ENCODE results near the gene MND1. TPM values are rescaled to one million over a fixed set of nuclear protein-coding genes. Genes with fewer than 3 reads are reported as not detected.
A peak's percentile ranks its signal among the peaks of the same experiment; 100 is the strongest.

The MND1 gene
- total and polyA plus RNA-seq, 4 donors = 0.23 to 1.3 (median 0.81) TPM; not detected in 1

DNA sequence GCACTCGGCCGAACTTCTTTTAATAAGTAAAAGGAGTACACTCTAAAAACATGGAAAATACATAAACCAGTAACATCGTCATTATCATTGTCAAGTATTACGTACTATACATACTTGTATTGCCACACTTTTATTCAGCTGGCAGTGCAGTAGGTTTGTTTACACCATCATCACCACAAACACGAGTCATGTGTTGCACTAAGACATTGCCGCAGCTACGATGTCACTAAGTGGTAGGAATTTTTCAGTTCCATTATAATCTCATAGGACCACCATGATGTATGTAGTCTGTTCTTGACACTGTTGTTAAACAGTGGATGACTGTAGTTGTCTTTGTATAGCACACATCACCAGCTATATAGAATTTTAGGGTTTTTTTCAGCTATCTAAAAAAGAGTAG, 73.6 kb downstream of the MND1 start:
- intact Hi-C loops (cut with DNase I) = no loop called here
- no peaks in the 10 kb centered on the region for H3K36me3 ChIP-seq (ENCODE audit: control insufficient read depth in 1 of 2, insufficient read depth in 2 of 2, low read length in 1 of 2)
- 94 to 95% methylated on average over 7 of the region's 7 CpGs for WGBS, 2 donors
- H3K27me3 ChIP-seq (ENCODE audit: control insufficient read depth in 1 of 2, insufficient read depth in 2 of 2, low read length in 1 of 2) = no peaks in the 10 kb centered on the region
- no peak overlapping the region for H3K27ac ChIP-seq (ENCODE audit: low read depth in 1 of 2, low read length in 2 of 2)
- no peaks in the 10 kb centered on the region for H3K4me1 ChIP-seq (ENCODE audit: control insufficient read depth in 1 of 2, insufficient read depth in 2 of 2, low read length in 2 of 2)
- H3K9me3 ChIP-seq (ENCODE audit: control insufficient read depth, low read length) = no peaks in the 10 kb centered on the region
- ATAC-seq (ENCODE audit: low FRiP score) (no peak), DNase-seq (no peak)
- no peak overlapping the region for H3K4me3 ChIP-seq (ENCODE audit: low read length in 2 of 2)

DNA sequence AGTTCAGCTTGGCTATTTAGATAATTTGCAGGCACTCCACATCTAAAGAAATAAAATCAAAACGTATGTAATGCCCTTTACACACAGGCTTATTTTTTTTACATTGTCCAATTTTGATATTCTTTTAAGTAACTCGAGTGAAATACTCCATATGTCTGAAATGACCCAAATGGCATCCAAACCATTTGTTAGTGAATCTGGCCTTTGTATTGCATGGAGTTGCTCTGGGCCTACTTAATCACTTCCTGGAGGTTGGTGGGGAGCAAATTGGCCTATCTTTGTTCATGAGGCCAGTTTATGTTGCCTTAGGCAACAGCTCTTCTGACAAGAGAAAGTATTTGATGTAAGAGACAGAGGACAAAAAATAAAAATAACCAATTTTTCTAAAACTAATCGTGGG, 74.1 kb downstream of the MND1 start:
- Histone ChIP-seq H3K4me3 (ENCODE audit: low read length in 2 of 2) (no peak overlapping the region), H3K27ac (ENCODE audit: low read depth in 1 of 2, low read length in 2 of 2) (no peak overlapping the region), H3K27me3 (ENCODE audit: control insufficient read depth in 1 of 2, insufficient read depth in 2 of 2, low read length in 1 of 2) (no peaks in the 10 kb centered on the region), H3K36me3 (ENCODE audit: control insufficient read depth in 1 of 2, insufficient read depth in 2 of 2, low read length in 1 of 2) (no peaks in the 10 kb centered on the region), H3K9me3 (ENCODE audit: control insufficient read depth, low read length) (no peaks in the 10 kb centered on the region), H3K4me1 (ENCODE audit: control insufficient read depth in 1 of 2, insufficient read depth in 2 of 2, low read length in 2 of 2) (no peaks in the 10 kb centered on the region)
- no peak for DNase-seq
- no peak for ATAC-seq (ENCODE audit: low FRiP score)
- intact Hi-C loops (cut with DNase I) = no loop called here
- WGBS, 2 donors = 55 to 58% methylated on average over 3 of the region's 3 CpGs

DNA sequence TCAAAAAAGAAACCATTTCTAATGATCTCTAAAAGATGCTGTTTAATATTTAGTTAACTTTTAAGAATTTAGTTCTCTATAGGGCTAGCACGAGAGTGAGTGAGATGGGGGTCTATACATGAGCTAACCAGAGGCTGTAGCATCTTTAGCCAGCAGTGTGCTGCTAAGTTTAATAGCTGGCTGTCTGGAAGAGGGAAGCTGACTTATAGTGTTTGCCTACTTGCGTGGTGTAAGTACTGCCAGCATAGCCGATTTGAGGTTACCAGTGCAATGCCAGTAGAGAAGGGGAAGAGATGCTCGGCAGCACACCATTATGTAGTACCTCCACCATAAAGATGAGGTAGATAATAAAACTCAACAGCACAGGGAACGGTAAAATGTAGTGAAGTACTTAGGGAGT, 74.5 kb downstream of the MND1 start:
- no peaks in the 10 kb centered on the region for H3K4me1 ChIP-seq (ENCODE audit: control insufficient read depth in 1 of 2, insufficient read depth in 2 of 2, low read length in 2 of 2)
- ATAC-seq (ENCODE audit: low FRiP score) (no peak), DNase-seq (no peak)
- no peak overlapping the region for H3K4me3 ChIP-seq (ENCODE audit: low read length in 2 of 2)
- H3K9me3 ChIP-seq (ENCODE audit: control insufficient read depth, low read length) = no peaks in the 10 kb centered on the region
- H3K36me3 ChIP-seq (ENCODE audit: control insufficient read depth in 1 of 2, insufficient read depth in 2 of 2, low read length in 1 of 2) = no peaks in the 10 kb centered on the region
- 73 to 80% methylated on average over 5 of the region's 5 CpGs for WGBS, 2 donors
- no peaks in the 10 kb centered on the region for H3K27me3 ChIP-seq (ENCODE audit: control insufficient read depth in 1 of 2, insufficient read depth in 2 of 2, low read length in 1 of 2)
- intact Hi-C loops (cut with DNase I) = no loop called here
- H3K27ac ChIP-seq (ENCODE audit: low read depth in 1 of 2, low read length in 2 of 2) = no peak overlapping the region

DNA sequence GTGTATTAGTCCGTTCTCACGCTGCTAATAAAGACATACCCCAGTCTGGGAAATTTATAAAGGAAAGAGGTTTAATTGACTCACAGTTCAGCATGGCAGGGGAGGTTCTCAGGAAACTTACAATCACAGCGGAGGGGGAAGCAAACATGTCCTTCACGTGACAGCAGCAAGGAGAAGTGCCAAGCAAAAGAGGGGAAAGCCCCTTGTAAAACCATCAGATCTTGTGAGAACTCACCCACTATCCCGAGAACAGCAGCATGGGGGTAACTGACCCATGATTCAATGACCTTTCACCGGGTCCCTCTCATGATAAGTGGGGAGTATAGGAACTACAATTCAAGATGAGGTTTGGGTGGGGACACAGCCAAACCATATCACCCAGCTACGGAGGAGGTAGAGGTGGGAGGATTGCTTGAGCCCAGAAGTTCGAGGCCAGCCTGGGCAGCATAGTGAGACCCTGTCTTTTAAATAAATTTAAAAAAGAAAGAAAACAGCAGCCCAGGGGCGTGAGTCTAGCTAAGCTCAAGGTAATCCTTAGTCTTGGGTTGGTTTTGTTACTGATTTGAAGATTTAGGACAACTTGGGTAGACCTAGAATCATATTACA, 75.3 kb downstream of the MND1 start:
- Histone ChIP-seq H3K4me3 (ENCODE audit: low read length in 2 of 2) (no peak overlapping the region), H3K4me1 (ENCODE audit: control insufficient read depth in 1 of 2, insufficient read depth in 2 of 2, low read length in 2 of 2) (no peaks in the 10 kb centered on the region), H3K27me3 (ENCODE audit: control insufficient read depth in 1 of 2, insufficient read depth in 2 of 2, low read length in 1 of 2) (no peaks in the 10 kb centered on the region), H3K36me3 (ENCODE audit: control insufficient read depth in 1 of 2, insufficient read depth in 2 of 2, low read length in 1 of 2) (no peaks in the 10 kb centered on the region), H3K27ac (ENCODE audit: low read depth in 1 of 2, low read length in 2 of 2) (no peak overlapping the region), H3K9me3 (ENCODE audit: control insufficient read depth, low read length) (no peaks in the 10 kb centered on the region)
- 83 to 87% methylated on average over 9 of the region's 9 CpGs for WGBS, 2 donors
- intact Hi-C loops (cut with DNase I) = no loop called here
- ATAC-seq (ENCODE audit: low FRiP score) (no peak), DNase-seq (no peak)

DNA sequence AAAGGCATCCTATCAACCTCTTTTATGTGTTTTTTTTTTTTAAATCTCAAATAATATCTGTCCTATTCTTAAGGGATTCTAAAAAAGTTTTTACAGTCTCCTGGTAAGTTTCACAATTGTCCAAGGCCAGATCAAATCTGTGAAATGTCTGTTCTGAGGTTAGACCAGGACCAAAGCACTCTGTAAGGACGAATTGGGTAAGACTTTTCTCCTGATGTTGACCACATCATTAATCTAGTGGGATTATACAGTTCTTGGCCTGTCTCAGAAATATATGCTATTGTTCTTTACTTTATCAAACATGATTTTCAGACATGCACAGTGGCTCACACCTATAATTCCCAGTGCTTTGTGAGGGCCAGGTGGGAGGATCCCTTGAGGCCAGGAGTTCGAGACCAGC, 75.9 kb downstream of the MND1 start:
- ATAC-seq (ENCODE audit: low FRiP score) = no peak
- DNase-seq = no peak
- Histone ChIP-seq H3K9me3 (ENCODE audit: control insufficient read depth, low read length) (no peaks in the 10 kb centered on the region), H3K4me1 (ENCODE audit: control insufficient read depth in 1 of 2, insufficient read depth in 2 of 2, low read length in 2 of 2) (no peaks in the 10 kb centered on the region), H3K27ac (ENCODE audit: low read depth in 1 of 2, low read length in 2 of 2) (no peak overlapping the region), H3K27me3 (ENCODE audit: control insufficient read depth in 1 of 2, insufficient read depth in 2 of 2, low read length in 1 of 2) (no peaks in the 10 kb centered on the region), H3K4me3 (ENCODE audit: low read length in 2 of 2) (no peak overlapping the region), H3K36me3 (ENCODE audit: control insufficient read depth in 1 of 2, insufficient read depth in 2 of 2, low read length in 1 of 2) (no peaks in the 10 kb centered on the region)
- WGBS, 2 donors = 93 to 95% methylated on average over 2 of the region's 2 CpGs
- intact Hi-C loops (cut with DNase I) = no loop called here

DNA sequence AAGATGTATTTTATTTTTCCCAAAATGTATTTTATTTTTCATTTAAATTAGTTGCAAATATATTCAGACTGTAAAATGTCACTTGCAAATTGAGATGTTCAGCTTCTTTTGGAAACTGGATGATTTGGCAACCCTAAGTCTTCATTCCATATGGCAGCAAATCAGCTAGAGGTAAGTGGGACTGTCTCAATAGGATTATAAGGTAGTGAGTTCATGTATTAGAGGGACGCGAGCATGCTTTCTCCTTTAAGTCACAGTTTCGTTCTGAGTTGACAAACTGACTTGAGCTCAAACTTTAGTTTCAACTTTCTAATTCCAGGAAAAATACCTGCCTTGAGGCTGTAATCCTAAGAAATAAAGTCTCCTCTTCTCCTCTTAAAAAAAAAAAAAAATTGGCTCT, 77.5 kb downstream of the MND1 start:
- 85 to 92% methylated on average over 3 of the region's 3 CpGs for WGBS, 2 donors
- no peak for DNase-seq
- intact Hi-C loops (cut with DNase I) = no loop called here
- Histone ChIP-seq H3K36me3 (ENCODE audit: control insufficient read depth in 1 of 2, insufficient read depth in 2 of 2, low read length in 1 of 2) (no peaks in the 10 kb centered on the region), H3K27ac (ENCODE audit: low read depth in 1 of 2, low read length in 2 of 2) (no peak overlapping the region), H3K4me3 (ENCODE audit: low read length in 2 of 2) (no peak overlapping the region), H3K9me3 (ENCODE audit: control insufficient read depth, low read length) (no peaks in the 10 kb centered on the region), H3K27me3 (ENCODE audit: control insufficient read depth in 1 of 2, insufficient read depth in 2 of 2, low read length in 1 of 2) (no peaks in the 10 kb centered on the region), H3K4me1 (ENCODE audit: control insufficient read depth in 1 of 2, insufficient read depth in 2 of 2, low read length in 2 of 2) (no peaks in the 10 kb centered on the region)
- ATAC-seq (ENCODE audit: low FRiP score) = no peak

DNA sequence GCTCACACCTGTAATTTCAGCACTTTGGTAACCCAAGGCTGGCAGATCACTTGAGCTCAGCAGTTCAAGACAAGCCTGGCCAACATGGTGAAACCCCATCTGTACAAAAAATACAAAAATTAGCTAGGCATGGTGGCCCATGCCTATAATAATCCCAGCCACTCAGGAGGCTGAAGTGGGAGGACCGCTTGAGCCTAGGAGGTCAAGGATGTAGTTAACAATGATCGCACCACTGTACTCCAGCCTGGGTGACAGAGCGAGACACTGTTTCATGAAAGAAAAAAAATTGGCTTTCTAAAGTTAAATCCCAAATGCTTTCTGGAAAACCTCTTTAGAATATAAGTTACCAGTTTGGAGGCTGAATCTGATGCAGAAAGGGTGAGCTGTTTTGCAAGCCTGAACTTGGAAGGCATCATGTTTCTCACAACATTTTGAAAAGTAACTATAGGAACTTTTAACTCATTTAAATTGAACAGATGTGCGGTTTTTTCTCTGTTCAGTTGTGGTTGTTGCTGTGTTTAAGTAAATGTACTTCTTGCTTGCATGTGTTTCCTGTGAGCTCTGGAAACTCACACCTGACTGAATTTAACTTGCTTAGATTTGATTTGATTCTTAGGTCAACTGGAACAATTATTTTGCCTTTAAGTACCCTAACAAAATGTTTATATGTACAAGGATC, 81.9 kb downstream of the MND1 start:
- intact Hi-C loops (cut with DNase I) = no loop called here
- H3K4me1 ChIP-seq (ENCODE audit: control insufficient read depth in 1 of 2, insufficient read depth in 2 of 2, low read length in 2 of 2) = no peaks in the 10 kb centered on the region
- H3K36me3 ChIP-seq (ENCODE audit: control insufficient read depth in 1 of 2, insufficient read depth in 2 of 2, low read length in 1 of 2) = no peaks in the 10 kb centered on the region
- no peak overlapping the region for H3K4me3 ChIP-seq (ENCODE audit: low read length in 2 of 2)
- H3K27me3 ChIP-seq (ENCODE audit: control insufficient read depth in 1 of 2, insufficient read depth in 2 of 2, low read length in 1 of 2) = no peaks in the 10 kb centered on the region
- H3K27ac ChIP-seq (ENCODE audit: low read depth in 1 of 2, low read length in 2 of 2) = no peak overlapping the region
- DNase-seq = no peak
- WGBS, 2 donors = 91 to 92% methylated on average over 4 of the region's 4 CpGs
- H3K9me3 ChIP-seq (ENCODE audit: control insufficient read depth, low read length) = no peaks in the 10 kb centered on the region
- no peak for ATAC-seq (ENCODE audit: low FRiP score)

DNA sequence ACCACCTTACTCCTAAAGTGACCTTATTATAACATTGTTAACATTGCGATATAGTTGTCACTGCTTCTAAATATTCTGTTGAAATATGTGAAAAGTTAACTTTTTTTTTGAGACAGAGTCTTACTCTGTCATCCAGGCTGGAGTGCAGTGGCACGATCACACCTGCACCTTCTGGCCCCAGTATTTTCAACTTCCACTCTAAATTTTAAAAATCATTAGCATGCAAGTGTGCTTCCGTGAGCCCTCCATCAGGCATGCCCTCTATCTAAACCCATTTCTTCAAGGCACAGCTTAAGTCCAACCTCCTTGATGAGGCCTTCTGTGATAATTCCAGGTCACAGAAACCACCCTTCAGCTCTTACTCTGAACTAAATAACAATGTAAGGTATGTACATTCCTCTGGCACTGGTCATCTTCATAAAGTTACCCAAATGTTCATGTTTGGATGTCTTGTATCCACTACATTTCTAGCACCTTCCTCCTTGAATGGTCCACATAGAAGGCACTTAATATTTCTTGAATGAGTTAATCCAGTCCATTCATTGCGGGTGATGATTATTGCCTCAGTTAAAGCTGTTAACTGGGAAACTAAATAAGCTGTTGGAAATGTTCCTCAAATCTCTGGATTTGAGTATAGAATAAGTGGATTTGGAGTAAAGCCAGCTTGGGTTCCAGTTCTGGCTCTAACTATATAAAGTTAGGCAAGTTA, 83.0 kb downstream of the MND1 start:
- H3K4me3 ChIP-seq (ENCODE audit: low read length in 2 of 2) = no peak overlapping the region
- no peaks in the 10 kb centered on the region for H3K9me3 ChIP-seq (ENCODE audit: control insufficient read depth, low read length)
- no peak for DNase-seq
- intact Hi-C loops (cut with DNase I) = no loop called here
- no peaks in the 10 kb centered on the region for H3K4me1 ChIP-seq (ENCODE audit: control insufficient read depth in 1 of 2, insufficient read depth in 2 of 2, low read length in 2 of 2)
- peak overlapping the region in 1 of 2 donors; percentile 23 for H3K27ac ChIP-seq (ENCODE audit: low read depth in 1 of 2, low read length in 2 of 2)
- 87 to 90% methylated on average over 4 of the region's 4 CpGs for WGBS, 2 donors
- no peaks in the 10 kb centered on the region for H3K27me3 ChIP-seq (ENCODE audit: control insufficient read depth in 1 of 2, insufficient read depth in 2 of 2, low read length in 1 of 2)
- ATAC-seq (ENCODE audit: low FRiP score) = no peak
- H3K36me3 ChIP-seq (ENCODE audit: control insufficient read depth in 1 of 2, insufficient read depth in 2 of 2, low read length in 1 of 2) = no peaks in the 10 kb centered on the region
